ENCODE measurements around the gene TSHZ2.

The TSHZ2 gene

DNA sequence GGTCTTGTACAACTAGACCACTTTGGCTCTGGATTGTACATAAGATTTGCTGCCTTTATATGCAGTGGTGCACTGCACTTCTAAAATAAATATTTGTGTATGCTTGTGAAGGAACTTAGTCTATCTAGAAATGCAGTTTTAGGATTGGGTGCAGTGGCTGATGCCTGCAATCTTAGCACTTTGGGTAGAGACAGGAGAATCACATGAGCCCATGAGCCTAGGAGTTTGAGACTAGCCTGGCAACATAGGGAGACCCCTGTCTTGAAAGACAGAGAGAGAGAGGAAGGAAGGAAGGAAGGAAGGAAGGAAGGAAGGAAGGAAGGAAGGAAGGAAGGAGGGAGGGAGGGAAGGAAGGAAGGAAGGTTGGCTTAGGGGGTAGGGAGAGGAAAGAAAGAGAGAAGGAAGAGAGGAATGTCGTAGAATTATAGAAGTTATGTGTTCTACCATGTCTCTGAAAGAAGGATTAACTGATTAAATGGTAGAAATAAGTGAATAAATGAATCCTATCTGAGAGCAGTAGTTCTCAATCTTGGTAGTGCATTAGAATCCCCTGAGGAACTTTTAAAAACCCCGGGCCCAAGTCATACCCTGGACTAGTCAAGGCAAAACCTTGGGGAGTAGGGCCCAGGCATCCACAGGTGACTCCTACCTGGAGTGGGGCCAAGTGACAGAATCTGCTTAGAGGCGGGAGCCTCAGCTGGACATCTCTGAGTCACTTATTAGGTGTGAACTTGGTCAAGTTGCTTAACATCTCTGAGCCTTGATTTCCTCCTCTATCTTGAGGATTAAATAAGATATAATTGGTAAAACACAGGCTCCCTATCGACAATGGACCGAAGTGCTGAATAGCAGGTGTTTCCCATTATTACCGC lies 491.2 kb downstream of the TSHZ2 start:
- no peak for TF ChIP-seq RAD21 (IDR thresholded peaks at IDR 0.05; ENCODE audit: low read depth)
- TF ChIP-seq, protein P1, sequence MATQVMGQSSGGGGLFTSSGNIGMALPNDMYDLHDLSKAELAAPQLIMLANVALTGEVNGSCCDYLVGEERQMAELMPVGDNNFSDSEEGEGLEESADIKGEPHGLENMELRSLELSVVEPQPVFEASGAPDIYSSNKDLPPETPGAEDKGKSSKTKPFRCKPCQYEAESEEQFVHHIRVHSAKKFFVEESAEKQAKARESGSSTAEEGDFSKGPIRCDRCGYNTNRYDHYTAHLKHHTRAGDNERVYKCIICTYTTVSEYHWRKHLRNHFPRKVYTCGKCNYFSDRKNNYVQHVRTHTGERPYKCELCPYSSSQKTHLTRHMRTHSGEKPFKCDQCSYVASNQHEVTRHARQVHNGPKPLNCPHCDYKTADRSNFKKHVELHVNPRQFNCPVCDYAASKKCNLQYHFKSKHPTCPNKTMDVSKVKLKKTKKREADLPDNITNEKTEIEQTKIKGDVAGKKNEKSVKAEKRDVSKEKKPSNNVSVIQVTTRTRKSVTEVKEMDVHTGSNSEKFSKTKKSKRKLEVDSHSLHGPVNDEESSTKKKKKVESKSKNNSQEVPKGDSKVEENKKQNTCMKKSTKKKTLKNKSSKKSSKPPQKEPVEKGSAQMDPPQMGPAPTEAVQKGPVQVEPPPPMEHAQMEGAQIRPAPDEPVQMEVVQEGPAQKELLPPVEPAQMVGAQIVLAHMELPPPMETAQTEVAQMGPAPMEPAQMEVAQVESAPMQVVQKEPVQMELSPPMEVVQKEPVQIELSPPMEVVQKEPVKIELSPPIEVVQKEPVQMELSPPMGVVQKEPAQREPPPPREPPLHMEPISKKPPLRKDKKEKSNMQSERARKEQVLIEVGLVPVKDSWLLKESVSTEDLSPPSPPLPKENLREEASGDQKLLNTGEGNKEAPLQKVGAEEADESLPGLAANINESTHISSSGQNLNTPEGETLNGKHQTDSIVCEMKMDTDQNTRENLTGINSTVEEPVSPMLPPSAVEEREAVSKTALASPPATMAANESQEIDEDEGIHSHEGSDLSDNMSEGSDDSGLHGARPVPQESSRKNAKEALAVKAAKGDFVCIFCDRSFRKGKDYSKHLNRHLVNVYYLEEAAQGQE (IDR thresholded peaks at IDR 0.05; ENCODE audit: low read depth) = no peak
- no peak for TF ChIP-seq YY1 (IDR thresholded peaks at IDR 0.05; ENCODE audit: low read depth)
- TF ChIP-seq TCF12 (IDR thresholded peaks at IDR 0.05; ENCODE audit: low read depth) = no peak
- TF ChIP-seq ZBTB7A (IDR thresholded peaks at IDR 0.05; ENCODE audit: low read depth) = no peak
- TF ChIP-seq CEBPB (IDR thresholded peaks at IDR 0.05) = no peak
- TF ChIP-seq EGR1 (IDR thresholded peaks at IDR 0.05) = no peak
- no peak for TF ChIP-seq TAF1 (IDR thresholded peaks at IDR 0.05; ENCODE audit: low read depth)

DNA sequence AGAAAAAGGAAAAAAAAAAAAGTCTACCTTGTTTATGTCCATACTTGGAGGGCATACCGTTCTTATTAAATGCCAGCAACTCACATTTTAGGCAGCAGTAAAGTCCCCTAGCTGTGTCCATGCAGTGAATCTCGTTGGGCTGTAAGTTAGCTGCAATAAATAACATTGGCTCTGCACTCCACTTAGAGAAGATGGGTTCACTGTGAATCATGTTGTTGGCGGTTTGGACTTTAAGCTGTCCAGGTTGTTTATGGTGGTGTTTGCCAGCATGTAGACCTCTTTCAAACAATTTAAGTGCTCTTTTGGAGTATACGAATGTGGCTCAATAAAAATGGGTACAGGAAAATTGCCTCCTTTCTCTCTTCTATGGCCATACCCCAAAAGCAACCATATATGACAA lies 494.1 kb downstream of the TSHZ2 start:
- no peak for TF ChIP-seq NFIC (IDR thresholded peaks at IDR 0.05)
- TF ChIP-seq YY1 (IDR thresholded peaks at IDR 0.05; ENCODE audit: low read depth) = no peak
- TF ChIP-seq EP300 (IDR thresholded peaks at IDR 0.05; ENCODE audit: borderline replicate concordance) = no peak
- TF ChIP-seq, protein P2, sequence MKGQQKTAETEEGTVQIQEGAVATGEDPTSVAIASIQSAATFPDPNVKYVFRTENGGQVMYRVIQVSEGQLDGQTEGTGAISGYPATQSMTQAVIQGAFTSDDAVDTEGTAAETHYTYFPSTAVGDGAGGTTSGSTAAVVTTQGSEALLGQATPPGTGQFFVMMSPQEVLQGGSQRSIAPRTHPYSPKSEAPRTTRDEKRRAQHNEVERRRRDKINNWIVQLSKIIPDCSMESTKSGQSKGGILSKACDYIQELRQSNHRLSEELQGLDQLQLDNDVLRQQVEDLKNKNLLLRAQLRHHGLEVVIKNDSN (IDR thresholded peaks at IDR 0.05) = no peak
- no peak for TF ChIP-seq EGR1 (IDR thresholded peaks at IDR 0.05)
- no peak for TF ChIP-seq RAD21 (IDR thresholded peaks at IDR 0.05; ENCODE audit: low read depth)
- TF ChIP-seq TEAD4 (IDR thresholded peaks at IDR 0.05) = no peak
- TF ChIP-seq, protein P1 (IDR thresholded peaks at IDR 0.05; ENCODE audit: low read depth) = no peak
- TF ChIP-seq TAF1 (IDR thresholded peaks at IDR 0.05; ENCODE audit: low read depth) = no peak
- no peak for TF ChIP-seq FOXM1 (IDR thresholded peaks at IDR 0.05; ENCODE audit: borderline replicate concordance, low read depth)
- TF ChIP-seq, protein P3, sequence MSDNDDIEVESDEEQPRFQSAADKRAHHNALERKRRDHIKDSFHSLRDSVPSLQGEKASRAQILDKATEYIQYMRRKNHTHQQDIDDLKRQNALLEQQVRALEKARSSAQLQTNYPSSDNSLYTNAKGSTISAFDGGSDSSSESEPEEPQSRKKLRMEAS (IDR thresholded peaks at IDR 0.05) = no peak
- TF ChIP-seq CEBPB (IDR thresholded peaks at IDR 0.05) = no peak
- TF ChIP-seq ZBTB7A (IDR thresholded peaks at IDR 0.05; ENCODE audit: low read depth) = no peak
- no peak for TF ChIP-seq CREB1 (IDR thresholded peaks at IDR 0.05; ENCODE audit: low read depth)
- no peak for TF ChIP-seq TCF12 (IDR thresholded peaks at IDR 0.05; ENCODE audit: low read depth)

DNA sequence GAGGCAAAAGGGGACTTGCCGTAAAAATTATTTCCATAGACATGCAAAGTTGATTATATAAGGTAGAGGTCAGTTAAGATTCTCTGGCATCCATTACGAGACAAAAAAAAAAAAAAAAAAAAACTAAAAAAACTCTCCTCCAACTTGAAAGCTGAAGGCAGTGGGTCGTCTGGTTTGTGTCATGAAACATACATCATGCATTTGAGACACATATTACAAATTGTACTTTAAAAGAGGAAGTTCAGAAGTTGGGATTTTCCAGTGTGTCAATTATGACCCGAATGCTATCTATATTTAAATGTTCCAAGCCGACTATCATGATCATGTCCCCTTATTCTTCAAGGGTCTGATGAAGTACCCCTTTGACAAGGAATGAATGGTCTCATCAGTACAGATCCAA lies 496.4 kb downstream of the TSHZ2 start:
- TF ChIP-seq TEAD4 (IDR thresholded peaks at IDR 0.05) (no peak), ZBTB7A (IDR thresholded peaks at IDR 0.05; ENCODE audit: low read depth) (no peak), NFIC (IDR thresholded peaks at IDR 0.05) (no peak), FOXM1 (IDR thresholded peaks at IDR 0.05; ENCODE audit: borderline replicate concordance, low read depth) (no peak), CEBPB (IDR thresholded peaks at IDR 0.05) (no peak), EP300 (IDR thresholded peaks at IDR 0.05; ENCODE audit: borderline replicate concordance) (no peak), EGR1 (IDR thresholded peaks at IDR 0.05) (no peak), TAF1 (IDR thresholded peaks at IDR 0.05; ENCODE audit: low read depth) (no peak), TCF12 (IDR thresholded peaks at IDR 0.05; ENCODE audit: low read depth) (no peak), CREB1 (IDR thresholded peaks at IDR 0.05; ENCODE audit: low read depth) (no peak), YY1 (IDR thresholded peaks at IDR 0.05; ENCODE audit: low read depth) (no peak), RAD21 (IDR thresholded peaks at IDR 0.05; ENCODE audit: low read depth) (no peak)
- TF ChIP-seq, protein P3 (IDR thresholded peaks at IDR 0.05) = no peak
- TF ChIP-seq, protein P2 (IDR thresholded peaks at IDR 0.05) = no peak
- TF ChIP-seq, protein P1 (IDR thresholded peaks at IDR 0.05; ENCODE audit: low read depth) = no peak

DNA sequence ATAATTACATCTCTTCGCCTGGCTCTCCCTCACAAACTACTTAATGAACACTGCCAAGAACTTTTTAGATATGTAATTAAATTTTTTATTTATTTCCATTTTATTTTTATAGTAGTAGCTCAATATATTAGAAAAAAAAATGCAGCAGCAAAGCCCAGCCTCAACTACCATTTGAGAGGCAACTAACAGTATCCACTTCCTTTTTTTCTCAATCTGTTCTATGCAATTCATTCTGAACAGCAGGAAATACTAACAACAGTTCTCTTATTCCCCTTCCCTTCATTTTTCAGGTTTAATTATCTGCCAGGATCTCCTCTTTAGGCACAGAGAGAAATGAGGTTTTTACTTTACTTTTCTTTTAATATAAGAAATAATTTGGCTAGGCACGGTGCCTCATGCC lies 508.8 kb downstream of the TSHZ2 start:
- TF ChIP-seq CEBPB (IDR thresholded peaks at IDR 0.05) = no peak
- TF ChIP-seq, protein P3 (IDR thresholded peaks at IDR 0.05) = no peak
- no peak for TF ChIP-seq EGR1 (IDR thresholded peaks at IDR 0.05)
- TF ChIP-seq TAF1 (IDR thresholded peaks at IDR 0.05; ENCODE audit: low read depth) = no peak
- TF ChIP-seq YY1 (IDR thresholded peaks at IDR 0.05; ENCODE audit: low read depth) = no peak
- TF ChIP-seq, protein P1 (IDR thresholded peaks at IDR 0.05; ENCODE audit: low read depth) = no peak
- TF ChIP-seq ZBTB7A (IDR thresholded peaks at IDR 0.05; ENCODE audit: low read depth) = no peak
- TF ChIP-seq TCF12 (IDR thresholded peaks at IDR 0.05; ENCODE audit: low read depth) = no peak
- no peak for TF ChIP-seq RAD21 (IDR thresholded peaks at IDR 0.05; ENCODE audit: low read depth)
- TF ChIP-seq TEAD4 (IDR thresholded peaks at IDR 0.05) = no peak
- TF ChIP-seq EP300 (IDR thresholded peaks at IDR 0.05; ENCODE audit: borderline replicate concordance) = no peak
- TF ChIP-seq NFIC (IDR thresholded peaks at IDR 0.05) = no peak
- TF ChIP-seq FOXM1 (IDR thresholded peaks at IDR 0.05; ENCODE audit: borderline replicate concordance, low read depth) = no peak
- TF ChIP-seq, protein P2 (IDR thresholded peaks at IDR 0.05) = no peak
- no peak for TF ChIP-seq CREB1 (IDR thresholded peaks at IDR 0.05; ENCODE audit: low read depth)

Data from Ishikawa (cell line).